GM18505 (cell line): ENCODE data around the gene GULP1.

Source experiments
- ATAC-seq: cut with Tn5 transposase; IDR thresholded peaks from one replicate; pipeline ENCODE4 v1.9.1; 2021; ENCODE audit not compliant: unreplicated experiment
- POLR2A ChIP-seq: IDR thresholded peaks from 4 replicates; pipeline ENCODE4 v1.6.1; 2011; ENCODE audit warnings: borderline replicate concordance; ENCODE audit not compliant: insufficient read depth, insufficient read length; ENCODE audit errors: extremely low read depth

GULP1 gene

GRCh38 chr2:188326669-188327301 lies 35.1 kb downstream of the GULP1 start:
- no peak for TF ChIP-seq POLR2A
- no peak for ATAC-seq

- no peak for TF ChIP-seq POLR2A
- no peak for ATAC-seq
These were observed 36.0 kb downstream of the GULP1 start for GRCh38 chr2:188327518-188328213.

- no peak for ATAC-seq
- no peak for TF ChIP-seq POLR2A
These were observed 36.7 kb downstream of the GULP1 start for GRCh38 chr2:188328419-188328818.

GRCh38 chr2:188330316-188331053 lies 38.8 kb downstream of the GULP1 start:
- ATAC-seq, result no peak
- TF ChIP-seq POLR2A, result no peak

GRCh38 chr2:188332619-188333018 lies 40.9 kb downstream of the GULP1 start:
- ATAC-seq, result no peak
- no peak for TF ChIP-seq POLR2A

- no peak for ATAC-seq
- TF ChIP-seq POLR2A, result no peak
These were observed 42.3 kb downstream of the GULP1 start for GRCh38 chr2:188333751-188334524.

GRCh38 chr2:188338463-188338862 lies 46.8 kb downstream of the GULP1 start:
- no peak for ATAC-seq
- TF ChIP-seq POLR2A, result no peak

GRCh38 chr2:188340257-188340656 lies 48.6 kb downstream of the GULP1 start:
- TF ChIP-seq POLR2A, result no peak
- no peak for ATAC-seq

- TF ChIP-seq POLR2A, result no peak
- ATAC-seq, result no peak
These were observed 53.3 kb downstream of the GULP1 start for GRCh38 chr2:188345020-188345419.

GRCh38 chr2:188345426-188345825 lies 53.8 kb downstream of the GULP1 start:
- TF ChIP-seq POLR2A, result no peak
- no peak for ATAC-seq

GRCh38 chr2:188345831-188346458 lies 54.3 kb downstream of the GULP1 start:
- no peak for TF ChIP-seq POLR2A
- no peak for ATAC-seq

GRCh38 chr2:188349019-188349418 lies 57.3 kb downstream of the GULP1 start:
- TF ChIP-seq POLR2A, result no peak
- no peak for ATAC-seq

- ATAC-seq, result no peak
- no peak for TF ChIP-seq POLR2A
These were observed 61.6 kb downstream of the GULP1 start for GRCh38 chr2:188353282-188353681.

GRCh38 chr2:188360485-188361263 lies 69.0 kb downstream of the GULP1 start:
- no peak for ATAC-seq
- TF ChIP-seq POLR2A, result no peak
